T1000 (cell line): ENCODE results near the gene TENT4A.
"Not testable (repeated sequence)": the region's sequence is repeated elsewhere in the genome, so short reads cannot be mapped to it uniquely, and the experiment has no call there.

Experiments used
- DNase-seq: peaks from one replicate; lab custom pipeline; 2025; ENCODE audit warnings: mixed read lengths; lab: John Stamatoyannopoulos, UW

The TENT4A gene

GRCh38 chr5:6713274-6714225, at the start of gene TENT4A:
TSS of gene TENT4A (plus strand) at chr5:6713432. CDS start at chr5:6713984, 552 bp downstream.
- DNase-seq: no peak

GRCh38 chr5:6666762-6667161, 46.5 kb upstream of the TENT4A start:
- DNase-seq: no peak

- DNase-seq: no peak
Observed at GRCh38 chr5:6667648-6668047, 45.6 kb upstream of the TENT4A start.

- DNase-seq: not testable (repeated sequence)
Observed at GRCh38 chr5:6668717-6669116, 44.5 kb upstream of the TENT4A start.

- no peak for DNase-seq
Observed at GRCh38 chr5:6673031-6673430, 40.2 kb upstream of the TENT4A start.

- DNase-seq: no peak
Observed at GRCh38 chr5:6673963-6674362, 39.3 kb upstream of the TENT4A start.

- DNase-seq: no peak
Observed at GRCh38 chr5:6674421-6674820, 38.8 kb upstream of the TENT4A start.

- no peak for DNase-seq
Observed at GRCh38 chr5:6674886-6675285, 38.3 kb upstream of the TENT4A start.

GRCh38 chr5:6675784-6676491, 37.3 kb upstream of the TENT4A start:
- DNase-seq: no peak

- DNase-seq: no peak
Observed at GRCh38 chr5:6676702-6677101, 36.5 kb upstream of the TENT4A start.

GRCh38 chr5:6678385-6678784, 34.8 kb upstream of the TENT4A start:
- no peak for DNase-seq

- no peak for DNase-seq
Observed at GRCh38 chr5:6680922-6681321, 32.3 kb upstream of the TENT4A start.

- no peak for DNase-seq
Observed at GRCh38 chr5:6681682-6682081, 31.6 kb upstream of the TENT4A start.

- DNase-seq: no peak
Observed at GRCh38 chr5:6682239-6682638, 31.0 kb upstream of the TENT4A start.

GRCh38 chr5:6683241-6683640, 30.0 kb upstream of the TENT4A start:
- DNase-seq: no peak

- DNase-seq: no peak
Observed at GRCh38 chr5:6684075-6684474, 29.2 kb upstream of the TENT4A start.

GRCh38 chr5:6686501-6686900, 26.7 kb upstream of the TENT4A start:
- DNase-seq: no peak

GRCh38 chr5:6686915-6687409, 26.3 kb upstream of the TENT4A start:
- no peak for DNase-seq

- no peak for DNase-seq
Observed at GRCh38 chr5:6687505-6687904, 25.7 kb upstream of the TENT4A start.

GRCh38 chr5:6692906-6693305, 20.3 kb upstream of the TENT4A start:
- DNase-seq: no peak

GRCh38 chr5:6698696-6699095, 14.5 kb upstream of the TENT4A start:
- DNase-seq: no peak

- no peak for DNase-seq
Observed at GRCh38 chr5:6699357-6699756, 13.9 kb upstream of the TENT4A start.
